ENCODE measurements around the gene ARSH.
"Not testable (repeated sequence)": the region's sequence is repeated elsewhere in the genome, so short reads cannot be mapped to it uniquely, and the experiment has no call there.

GRCh38 chrX:2978639-2979038, 27.7 kb upstream of the ARSH start:
- not testable (repeated sequence) for TF ChIP-seq CTCF (IDR thresholded peaks at IDR 0.05; ENCODE audit: poor library complexity, severe bottlenecking); POLR2AphosphoS5 (IDR thresholded peaks at IDR 0.05); REST (IDR thresholded peaks at IDR 0.05; ENCODE audit: borderline replicate concordance); EZH2 (IDR thresholded peaks at IDR 0.05; ENCODE audit: borderline replicate concordance, insufficient read depth, low read length, poor library complexity, severe bottlenecking); EP300 (conservative IDR thresholded peaks at IDR 0.05; ENCODE audit: poor library complexity, severe bottlenecking); RAD21 (conservative IDR thresholded peaks at IDR 0.05); TAF1 (IDR thresholded peaks at IDR 0.05; ENCODE audit: low read depth); MXI1 (conservative IDR thresholded peaks at IDR 0.05; ENCODE audit: poor library complexity, severe bottlenecking)
